Activated CD4-positive, alpha-beta T cell treated with anti-CD3 and anti-CD28 coated beads for 48 hours (primary cell): ENCODE results near the gene ANOS1.
"Not testable (repeated sequence)": the region's sequence is repeated elsewhere in the genome, so short reads cannot be mapped to it uniquely, and the experiment has no call there.

ENCODE experiments used
- DNase-seq: peaks from one replicate; pipeline ENCODE4 v3.0.0-alpha.2; 2020

ANOS1 gene

GRCh38 chrX:8591501-8591900 is 140.4 kb downstream of the ANOS1 start:
- no peak for DNase-seq

GRCh38 chrX:8586953-8587352 is 145.0 kb downstream of the ANOS1 start:
- DNase-seq, result no peak

- no peak for DNase-seq
Observed at GRCh38 chrX:8579602-8580001, 152.3 kb downstream of the ANOS1 start.

GRCh38 chrX:8576821-8577220 is 155.1 kb downstream of the ANOS1 start:
- no peak for DNase-seq

- DNase-seq, result no peak
Observed at GRCh38 chrX:8565729-8566128, 166.2 kb downstream of the ANOS1 start.

- no peak for DNase-seq
Observed at GRCh38 chrX:8548446-8548845, 183.5 kb downstream of the ANOS1 start.

DNA sequence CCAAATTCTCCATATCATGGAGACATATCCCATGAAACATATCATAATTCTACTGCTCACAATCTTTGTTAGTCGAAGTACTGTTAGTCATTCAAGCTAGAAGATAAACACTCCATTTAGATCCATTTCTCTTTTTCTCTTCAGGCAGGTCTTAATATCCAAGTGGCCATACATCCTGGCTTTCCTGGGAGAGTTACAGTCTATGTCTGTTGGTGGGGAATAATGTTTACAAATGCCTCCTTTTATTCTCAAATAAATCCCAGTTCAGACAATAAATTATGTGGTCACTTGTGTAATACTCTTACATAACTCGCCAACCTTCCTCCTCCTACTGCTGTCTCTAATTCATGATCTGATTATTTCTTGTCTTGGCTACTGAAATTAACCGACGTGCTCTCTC is 185.2 kb downstream of the ANOS1 start:
- no peak for DNase-seq

DNA sequence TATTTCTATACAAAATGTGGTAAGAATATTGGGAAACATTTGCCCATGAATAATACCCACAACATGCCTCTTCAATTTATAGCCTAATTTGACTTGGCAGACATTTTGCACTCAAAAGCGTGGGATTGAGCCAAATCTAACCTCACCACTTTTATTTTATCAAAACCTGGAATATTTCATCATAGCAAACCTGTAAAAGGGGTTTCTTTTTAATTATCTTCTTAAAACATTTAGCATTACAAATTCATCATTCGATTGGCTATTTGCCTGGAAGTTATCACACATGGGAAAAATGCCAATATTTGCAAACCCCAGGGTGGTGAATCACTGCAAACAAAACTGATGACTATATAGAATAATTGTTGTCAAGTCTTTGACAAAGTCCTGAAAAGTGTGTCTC is 211.1 kb downstream of the ANOS1 start:
- DNase-seq, result no peak

DNA sequence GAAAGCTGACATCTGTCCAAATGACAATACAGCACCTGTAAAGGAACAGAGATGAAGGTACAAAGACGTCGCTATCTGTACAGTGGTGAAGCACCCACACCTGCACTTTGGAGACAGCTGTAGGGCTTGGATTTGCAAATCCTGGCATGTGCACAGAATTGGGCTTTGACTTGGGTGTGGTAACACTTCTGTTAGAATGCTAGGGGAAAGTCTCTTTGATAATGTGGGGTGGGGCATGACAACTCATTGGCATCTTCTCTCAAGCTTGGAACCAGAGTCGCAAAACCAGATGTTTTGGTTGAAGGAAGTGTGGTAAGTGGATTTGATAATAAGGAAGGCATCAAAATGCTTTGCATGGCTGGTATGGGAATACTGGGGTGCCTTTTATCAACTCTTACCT is 211.8 kb downstream of the ANOS1 start:
- DNase-seq, result no peak

DNA sequence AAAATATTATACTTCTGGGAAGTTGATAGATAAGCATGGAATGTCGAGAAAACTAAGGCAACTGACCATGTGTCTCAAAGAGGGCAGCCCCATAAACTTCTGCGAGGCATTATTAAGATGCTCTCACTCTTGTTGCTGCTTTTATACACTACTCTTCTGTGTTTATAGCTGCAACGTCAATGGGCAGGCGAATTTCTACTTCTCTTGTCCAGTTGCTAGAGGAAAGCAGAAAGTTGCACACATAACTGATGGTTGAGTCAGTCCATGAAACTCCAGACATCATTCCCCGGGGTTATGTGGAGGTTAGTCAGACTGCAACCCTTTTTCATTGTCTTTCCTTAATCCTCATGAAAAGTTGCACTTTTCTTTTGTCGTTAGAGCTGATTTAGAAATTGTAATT is 227.5 kb downstream of the ANOS1 start:
- no peak for DNase-seq

DNA sequence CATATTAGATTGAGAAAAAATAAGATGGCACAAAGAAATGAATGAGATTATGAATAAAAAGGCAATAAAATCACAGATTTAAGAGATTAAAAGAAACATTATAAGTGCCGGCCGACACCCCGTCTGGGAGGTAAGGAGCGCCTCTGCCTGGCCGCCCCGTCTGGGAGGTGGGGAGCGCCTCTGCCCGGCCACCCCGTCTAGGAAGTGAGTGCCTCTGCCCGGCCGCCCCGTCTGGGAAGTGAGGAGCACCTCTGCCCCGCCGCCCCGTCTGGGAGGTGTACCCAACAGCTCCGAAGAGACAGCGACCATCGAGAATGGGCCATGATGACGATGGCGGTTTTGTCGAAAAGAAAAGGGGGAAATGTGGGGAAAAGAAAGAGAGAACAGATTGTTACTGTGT is 229.8 kb downstream of the ANOS1 start:
- DNase-seq, result not testable (repeated sequence)

- no peak for DNase-seq
Observed at GRCh38 chrX:8500203-8500602, 231.7 kb downstream of the ANOS1 start.

- DNase-seq, result not testable (repeated sequence)
Observed at GRCh38 chrX:8495036-8495435, 236.9 kb downstream of the ANOS1 start.

- DNase-seq, result no peak
Observed at GRCh38 chrX:8484360-8484949, 247.5 kb downstream of the ANOS1 start.
